Fibroblast of gingiva (primary cell): Measurements from ENCODE around the gene RACK1.
A peak's percentile ranks its signal among the peaks of the same experiment; 100 is the strongest.

Experiments used
- DNase-seq: peaks from one replicate; pipeline ENCODE4 v3.0.0-alpha.2; 2011; ENCODE audit warnings: low read depth

The RACK1 gene

DNA sequence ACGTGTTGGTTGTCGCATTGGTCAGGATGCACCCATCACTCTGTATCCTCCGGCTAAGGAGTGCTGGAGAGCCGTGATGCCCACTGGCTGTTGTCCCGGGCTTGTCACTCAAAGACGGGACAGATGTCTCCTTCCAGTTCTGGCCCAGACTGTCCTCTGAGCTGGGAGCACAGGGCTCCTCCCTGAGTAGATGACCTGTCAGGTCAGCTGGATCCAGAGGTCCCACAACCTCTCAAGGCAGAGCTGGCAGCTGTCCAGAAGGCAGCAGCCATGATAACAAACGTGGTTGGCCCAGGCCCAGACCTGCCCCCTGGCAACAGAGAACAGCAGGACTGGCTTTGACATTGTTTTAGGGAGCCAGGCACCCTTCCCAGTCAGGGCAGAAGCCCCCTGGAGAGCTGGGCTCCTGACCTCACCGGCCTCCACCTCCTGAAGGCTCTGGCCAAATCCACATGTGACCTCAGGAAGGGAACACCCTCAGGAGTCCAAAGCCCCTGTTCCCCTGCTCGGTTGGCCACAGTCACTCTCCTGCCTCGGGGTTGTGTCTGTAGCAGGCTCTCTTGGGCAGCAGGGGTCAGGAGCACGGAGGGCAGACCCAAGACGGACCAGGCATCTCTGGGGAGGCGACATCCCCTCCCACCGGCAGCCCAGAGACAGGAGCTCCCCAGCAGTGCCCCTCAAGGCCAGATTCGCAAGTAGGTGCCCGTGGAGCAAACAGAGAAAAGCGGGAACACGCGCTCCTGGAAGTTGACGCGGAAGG, 49.0 kb downstream of the RACK1 start:
- no peak for DNase-seq

- no peak for DNase-seq
Observed at GRCh38 chr5:181193656-181194055, 50.0 kb downstream of the RACK1 start.

GRCh38 chr5:181192337-181193046, 51.2 kb downstream of the RACK1 start:
- peak; percentile 62 for DNase-seq

GRCh38 chr5:181191526-181192336, 52.0 kb downstream of the RACK1 start:
- DNase-seq: peak; percentile 96

DNA sequence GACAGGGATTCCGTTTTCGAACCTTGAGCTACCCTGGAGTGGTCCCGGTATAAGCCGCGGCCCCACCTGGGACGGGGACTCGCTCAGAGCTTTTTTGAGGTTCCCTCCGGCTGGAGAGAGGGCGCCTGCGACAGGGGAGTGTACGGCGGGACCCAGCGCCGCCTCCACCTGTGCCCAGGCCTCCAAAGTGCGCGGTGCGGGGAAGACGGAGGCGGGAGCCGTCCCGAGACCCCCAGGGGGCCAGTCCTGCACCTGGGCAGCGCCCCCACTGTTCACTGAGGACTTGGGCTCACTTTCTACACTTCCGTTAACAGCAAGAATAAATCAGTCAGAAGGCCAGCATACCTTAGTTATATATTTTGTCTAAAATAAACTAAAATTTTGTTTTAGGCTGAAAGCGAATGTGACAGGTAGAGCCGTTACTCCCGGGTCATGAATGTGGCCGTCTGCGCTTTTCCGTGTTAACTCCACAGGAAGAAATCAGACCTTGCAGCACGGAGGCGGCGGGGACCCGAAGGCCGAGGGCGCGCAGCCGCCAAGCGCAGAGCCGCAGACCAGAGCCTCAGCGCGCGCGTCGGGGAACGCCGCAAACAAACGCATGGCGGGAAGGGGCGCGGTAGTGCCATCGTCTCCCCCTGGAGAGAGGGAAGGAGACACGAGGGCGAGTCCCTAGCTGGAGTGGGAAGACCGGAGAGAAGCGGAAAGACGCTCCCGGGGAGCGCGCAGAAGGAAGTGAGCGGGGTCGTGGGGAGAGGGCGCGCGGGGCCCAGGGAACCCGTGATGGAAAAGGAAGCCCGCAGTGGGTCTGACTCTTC, 52.8 kb downstream of the RACK1 start:
- DNase-seq: peak; percentile 50

GRCh38 chr5:181189962-181190710, 53.6 kb downstream of the RACK1 start:
- no peak for DNase-seq

- DNase-seq: peak; percentile 23
Observed at GRCh38 chr5:181189363-181189961, 54.2 kb downstream of the RACK1 start.

- DNase-seq: peak; percentile 69
Observed at GRCh38 chr5:181188700-181189362, 54.9 kb downstream of the RACK1 start.

DNA sequence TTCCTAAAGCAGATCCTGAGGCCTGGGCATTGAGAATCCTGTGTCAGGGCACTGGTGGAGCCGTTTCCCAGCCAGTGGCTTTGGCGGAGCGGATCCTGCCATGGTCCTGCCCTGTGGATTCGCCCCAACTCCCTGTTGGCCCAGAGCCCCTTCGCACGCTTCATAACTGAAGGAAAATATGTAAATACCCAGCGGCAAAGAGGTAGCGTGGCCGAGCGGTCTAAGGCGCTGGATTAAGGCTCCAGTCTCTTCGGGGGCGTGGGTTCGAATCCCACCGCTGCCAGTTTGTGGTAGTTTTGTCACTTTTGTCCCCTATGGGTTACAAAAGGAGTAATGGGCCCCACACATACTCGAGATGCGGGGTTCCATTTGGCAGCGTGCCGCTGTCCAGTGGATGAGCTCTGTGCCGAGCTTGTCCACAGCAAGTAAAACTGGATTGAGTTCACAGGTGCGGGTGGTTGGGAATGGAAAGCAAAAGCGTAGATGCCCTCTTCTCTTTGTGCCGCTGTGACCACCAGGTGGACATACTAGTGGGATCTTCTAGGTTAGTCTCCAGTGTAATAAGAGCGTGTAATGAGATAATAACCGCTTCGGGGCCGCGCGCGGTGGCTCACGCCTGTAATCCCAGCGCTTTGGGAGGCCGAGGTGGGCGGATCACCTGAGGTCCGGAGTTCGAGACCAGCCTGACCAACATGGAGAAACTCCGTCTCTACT, 56.0 kb downstream of the RACK1 start:
- DNase-seq: peak; percentile 86

- DNase-seq: no peak
Observed at GRCh38 chr5:181186986-181187499, 56.7 kb downstream of the RACK1 start.
